Colonic mucosa (tissue), 4 donors: ENCODE results near the gene FAAP100. TPM values are rescaled to one million over a fixed set of nuclear protein-coding genes. Genes with fewer than 3 reads are reported as not detected.

ENCODE experiments used
- DNase-seq: peaks from one replicate; pipeline ENCODE4 v3.0.0-alpha.2; 2020
- H3K27ac ChIP-seq: fragments of 200-600 bp; one replicate; pipeline ENCODE4 v1.8.0; 2021
- H3K27me3 ChIP-seq: fragments of 200-600 bp; one replicate; pipeline ENCODE4 v1.8.0; 2021
- H3K36me3 ChIP-seq: fragments of 200-600 bp; one replicate; pipeline ENCODE4 v1.8.0; 2021
- H3K4me1 ChIP-seq: fragments of 200-600 bp; one replicate; pipeline ENCODE4 v1.8.0; 2021; ENCODE audit warnings: mild to moderate bottlenecking
- H3K4me3 ChIP-seq: fragments of 200-600 bp; one replicate; pipeline ENCODE4 v1.8.0; 2021
- H3K9ac ChIP-seq, 2 donors: one replicate each; pipeline ENCODE4 v1.7.0; 2013; ENCODE audit warnings: control low read depth in 2 of 2, low read depth in 2 of 2, low read length in 2 of 2
- H3K9me3 ChIP-seq: fragments of 200-600 bp; one replicate; pipeline ENCODE4 v1.8.0; 2021
- CTCF ChIP-seq: fragments of 200-600 bp; IDR thresholded peaks from one replicate; pipeline ENCODE4 v1.8.0; 2022; ENCODE audit warnings: antibody characterized with exemption, mild to moderate bottlenecking
- intact Hi-C: fragments of 100-400 bp; cut with DNase I; formaldehyde crosslinking; loops from one replicate; pipeline ENCODE4 v1.14.1; 2022
- total RNA-seq, 2 donors: library from RNA; stranded (reverse); fragmentation: NEBNext Ultra II Directional in 1 of 2; extraction: Animal tissue kit (Norgen Biotek cat#: 25700) in 1 of 2; gene quantifications; one replicate each; pipeline ENCODE4 v1.2.1, GENCODE V29; 2021
- donor health status: healthy.
- donor health status: DM: no; HTN: no; CAD: no.
- donor health status: DM: no; HTN: no; CAD: no.

Gene FAAP100
- total RNA-seq, 2 donors from 2014 or later, result 16.5 to 34.3 TPM

GRCh38 chr17:81489998-81490992 is 61.9 kb downstream of the FAAP100 start:
- intact Hi-C loops, result loop anchor here (5.0 kb wide), 1 partner anchor 198 kb away; no protein-coding TSS in a partner anchor
- H3K9ac ChIP-seq, result no peak overlapping the region
- no peaks in the 10 kb centered on the region for H3K27me3 ChIP-seq
- H3K4me1 ChIP-seq, result peaks cover 3% of the 10 kb centered on the region
- no peak for DNase-seq
- no peak overlapping the region for H3K4me3 ChIP-seq
- no peaks in the 10 kb centered on the region for H3K36me3 ChIP-seq
- no peak overlapping the region for H3K27ac ChIP-seq
- no peaks in the 10 kb centered on the region for H3K9me3 ChIP-seq
- no peak for TF ChIP-seq CTCF

Other genes with a start within 250 kb of the FAAP100 start
- gene BAHCC1, start 156.9 kb downstream of the FAAP100 start, total RNA-seq, result 10 to 100 TPM; 12.5 to 26.3 TPM
- 1,000 to 10,000 TPM; 4,489 to 4,790 TPM for gene ACTG1, start 39.6 kb downstream of the FAAP100 start, total RNA-seq
- gene FSCN2, start 24.0 kb downstream of the FAAP100 start, total RNA-seq, result 1 to 10 TPM; 1.0 to 2.2 TPM
- gene NPLOC4, start 84.8 kb upstream of the FAAP100 start, total RNA-seq, result 10 to 100 TPM; 69.8 to 74.1 TPM
- gene TSPAN10, start 84.8 kb upstream of the FAAP100 start, total RNA-seq, result under 1 TPM; 0.25 to 0.32 TPM
- not detected for gene PDE6G, start 104.2 kb upstream of the FAAP100 start, total RNA-seq
- 10 to 100 TPM; 21.7 to 42.8 TPM for gene OXLD1, start 114.3 kb upstream of the FAAP100 start, total RNA-seq
- gene CCDC137, start 114.4 kb upstream of the FAAP100 start, total RNA-seq, result 10 to 100 TPM; 13.7 to 41.1 TPM
- gene ARL16, start 131.4 kb upstream of the FAAP100 start, total RNA-seq, result 10 to 100 TPM; 24.6 to 25.0 TPM
- gene HGS, start 131.7 kb upstream of the FAAP100 start, total RNA-seq, result 100 to 1,000 TPM in 1 of 2 donors, 10 to 100 TPM in 1; 75.2 to 131 TPM
- gene MRPL12, start 151.0 kb upstream of the FAAP100 start, total RNA-seq, result 100 to 1,000 TPM; 106 to 225 TPM
- gene SLC25A10, start 159.9 kb upstream of the FAAP100 start, total RNA-seq, result 100 to 1,000 TPM in 1 of 2 donors, 10 to 100 TPM in 1; 46.0 to 110 TPM